Nephron progenitor cell (in vitro differentiated cells): Measurements from ENCODE around the gene SH2D3C.

Experiments used
- DNase-seq: peaks from one replicate; pipeline ENCODE4 v3.0.0; 2021
- H3K27ac Mint-ChIP-seq: 2 replicates; pipeline ENCODE4 v1.8.0; 2021; ENCODE audit warnings: mild to moderate bottlenecking, moderate library complexity, mixed read lengths
- H3K27me3 Mint-ChIP-seq: 2 replicates; pipeline ENCODE4 v1.8.0; 2021; ENCODE audit warnings: mild to moderate bottlenecking, low read depth, mixed read lengths; ENCODE audit not compliant: poor library complexity
- H3K36me3 Mint-ChIP-seq: 2 replicates; pipeline ENCODE4 v1.8.0; 2021; ENCODE audit warnings: low read depth, mixed read lengths
- H3K4me1 Mint-ChIP-seq: 2 replicates; pipeline ENCODE4 v1.8.0; 2021; ENCODE audit warnings: mixed read lengths
- H3K4me3 Mint-ChIP-seq: 2 replicates; pipeline ENCODE4 v1.8.0; 2021; ENCODE audit warnings: mild to moderate bottlenecking, moderate library complexity, mixed read lengths
- H3K9me3 Mint-ChIP-seq: 2 replicates; pipeline ENCODE4 v1.8.0; 2021; ENCODE audit warnings: mild to moderate bottlenecking, moderate library complexity, mixed read lengths
- TF ChIP-seq, protein P1 (sequence below): fragments of 200-600 bp; sonication (generic); IDR thresholded peaks from 2 replicates; pipeline ENCODE4 v1.5.0; 2021; ENCODE audit warnings: antibody characterized with exemption

Gene SH2D3C

DNA sequence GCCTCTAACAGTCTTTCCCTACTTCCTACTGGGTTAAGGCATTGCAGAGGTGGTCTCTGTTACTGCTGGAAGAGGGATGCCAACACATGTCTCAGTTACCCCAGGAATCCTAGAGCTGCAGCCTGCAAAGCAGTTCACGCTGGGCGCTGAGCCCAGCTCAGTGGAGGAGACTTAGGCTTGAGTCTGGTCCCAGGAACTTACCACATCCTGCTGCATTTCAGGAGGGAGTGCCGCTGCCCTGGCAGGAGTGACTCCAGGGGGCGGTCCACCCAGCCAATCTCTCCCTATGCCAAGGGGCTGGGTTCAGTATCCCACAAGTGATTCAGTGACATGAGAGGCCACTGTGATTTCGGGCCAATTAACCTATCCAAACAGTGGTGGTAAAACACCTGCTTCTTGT, 55.0 kb downstream of the SH2D3C start:
- TF ChIP-seq, protein P1, sequence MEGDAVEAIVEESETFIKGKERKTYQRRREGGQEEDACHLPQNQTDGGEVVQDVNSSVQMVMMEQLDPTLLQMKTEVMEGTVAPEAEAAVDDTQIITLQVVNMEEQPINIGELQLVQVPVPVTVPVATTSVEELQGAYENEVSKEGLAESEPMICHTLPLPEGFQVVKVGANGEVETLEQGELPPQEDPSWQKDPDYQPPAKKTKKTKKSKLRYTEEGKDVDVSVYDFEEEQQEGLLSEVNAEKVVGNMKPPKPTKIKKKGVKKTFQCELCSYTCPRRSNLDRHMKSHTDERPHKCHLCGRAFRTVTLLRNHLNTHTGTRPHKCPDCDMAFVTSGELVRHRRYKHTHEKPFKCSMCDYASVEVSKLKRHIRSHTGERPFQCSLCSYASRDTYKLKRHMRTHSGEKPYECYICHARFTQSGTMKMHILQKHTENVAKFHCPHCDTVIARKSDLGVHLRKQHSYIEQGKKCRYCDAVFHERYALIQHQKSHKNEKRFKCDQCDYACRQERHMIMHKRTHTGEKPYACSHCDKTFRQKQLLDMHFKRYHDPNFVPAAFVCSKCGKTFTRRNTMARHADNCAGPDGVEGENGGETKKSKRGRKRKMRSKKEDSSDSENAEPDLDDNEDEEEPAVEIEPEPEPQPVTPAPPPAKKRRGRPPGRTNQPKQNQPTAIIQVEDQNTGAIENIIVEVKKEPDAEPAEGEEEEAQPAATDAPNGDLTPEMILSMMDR, result no peak
- Mint-ChIP-seq H3K27me3 (peaks cover 24% of the 10 kb centered on the region), H3K4me3 (no peak overlapping the region), H3K27ac (no peak overlapping the region), H3K9me3 (no peaks in the 10 kb centered on the region), H3K4me1 (peaks cover 14% of the 10 kb centered on the region), H3K36me3 (no peaks in the 10 kb centered on the region)
- DNase-seq, result no peak

DNA sequence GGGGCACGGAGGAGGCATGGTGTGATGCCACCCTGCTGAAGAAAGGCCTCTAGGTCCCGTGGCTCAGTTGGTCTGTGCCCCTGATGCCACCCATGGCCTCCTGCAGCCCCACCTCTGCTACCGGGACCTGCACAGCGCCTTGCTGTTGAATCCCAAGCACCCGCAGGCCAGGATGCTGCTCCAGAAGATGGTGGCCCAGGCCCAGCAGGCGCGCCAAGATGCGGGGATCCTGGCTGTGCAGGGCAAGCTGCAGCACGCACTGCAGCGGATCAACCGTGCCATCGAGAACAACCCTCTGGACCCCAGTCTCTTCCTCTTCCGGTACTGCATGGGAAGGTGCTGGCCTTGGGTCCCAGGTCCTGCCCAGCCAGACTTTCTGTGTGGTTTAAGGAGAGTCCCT, 55.5 kb downstream of the SH2D3C start:
- no peak for DNase-seq
- no peaks in the 10 kb centered on the region for H3K9me3 Mint-ChIP-seq
- peaks cover 14% of the 10 kb centered on the region for H3K4me1 Mint-ChIP-seq
- no peak overlapping the region for H3K4me3 Mint-ChIP-seq
- no peak overlapping the region for H3K27ac Mint-ChIP-seq
- TF ChIP-seq, protein P1, result no peak
- no peaks in the 10 kb centered on the region for H3K36me3 Mint-ChIP-seq
- peaks cover 24% of the 10 kb centered on the region for H3K27me3 Mint-ChIP-seq

DNA sequence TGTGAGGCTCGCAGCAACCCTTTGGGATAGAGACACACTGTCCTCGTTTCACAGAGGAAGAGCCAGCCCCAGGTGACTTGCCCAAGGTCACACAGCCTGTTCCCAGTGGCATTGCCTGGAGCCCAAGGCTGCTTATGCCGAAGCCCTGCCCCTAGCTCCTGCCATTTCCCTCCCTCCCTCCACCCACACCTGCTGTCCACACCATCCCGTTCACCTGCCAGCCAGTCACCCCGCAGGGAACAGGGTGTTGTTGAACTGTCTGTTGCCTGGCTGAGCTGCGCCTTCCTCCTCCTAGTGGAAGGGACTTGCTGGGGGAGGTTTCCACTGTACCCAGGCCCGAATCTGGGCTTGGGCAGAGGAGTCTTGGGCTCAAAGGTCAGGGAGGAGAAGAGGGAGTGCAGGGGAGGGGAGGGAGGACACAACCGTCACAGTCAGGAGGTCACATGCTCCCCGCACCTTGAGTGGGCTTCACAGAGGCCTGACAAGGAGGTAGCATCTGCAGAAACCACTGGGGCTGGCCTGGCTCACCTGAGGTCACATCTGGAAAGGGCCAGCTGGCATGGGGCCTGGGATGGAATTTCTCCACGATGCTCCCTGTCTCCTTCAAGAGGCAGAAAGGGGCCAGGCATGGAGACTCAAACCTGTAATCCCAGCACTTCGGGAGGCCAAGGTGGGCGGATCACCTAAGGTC, 56.3 kb downstream of the SH2D3C start:
- no peaks in the 10 kb centered on the region for H3K36me3 Mint-ChIP-seq
- no peak overlapping the region for H3K27ac Mint-ChIP-seq
- peaks cover 14% of the 10 kb centered on the region for H3K4me1 Mint-ChIP-seq
- H3K27me3 Mint-ChIP-seq, result peaks cover 24% of the 10 kb centered on the region
- TF ChIP-seq, protein P1, result no peak
- H3K9me3 Mint-ChIP-seq, result no peaks in the 10 kb centered on the region
- DNase-seq, result no peak
- no peak overlapping the region for H3K4me3 Mint-ChIP-seq

DNA sequence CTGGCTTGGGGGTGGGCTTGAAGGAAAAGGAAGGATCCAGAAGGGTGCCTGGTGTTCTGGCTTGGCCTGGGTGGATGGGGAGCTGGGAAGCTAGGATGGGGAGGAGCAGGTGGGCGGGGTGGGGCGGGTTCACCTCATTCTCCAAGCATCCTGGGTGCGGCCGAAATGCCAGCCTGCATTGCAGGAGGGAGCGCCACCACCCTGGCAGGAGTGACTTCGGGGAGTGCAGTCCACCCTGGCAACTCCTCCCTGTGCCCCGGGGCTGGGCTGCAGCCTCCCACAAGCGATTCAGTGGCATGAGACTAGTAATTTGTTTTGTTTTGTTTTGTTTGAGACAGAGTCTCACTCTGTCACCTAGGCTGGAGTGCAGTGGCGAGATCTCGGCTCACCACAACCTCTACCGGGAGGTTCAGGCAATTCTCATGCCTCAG, 57.1 kb downstream of the SH2D3C start:
- Mint-ChIP-seq H3K36me3 (no peaks in the 10 kb centered on the region), H3K9me3 (no peaks in the 10 kb centered on the region), H3K4me3 (no peak overlapping the region), H3K27me3 (peaks cover 24% of the 10 kb centered on the region), H3K4me1 (peaks cover 14% of the 10 kb centered on the region), H3K27ac (no peak overlapping the region)
- DNase-seq, result no peak
- TF ChIP-seq, protein P1, result no peak

DNA sequence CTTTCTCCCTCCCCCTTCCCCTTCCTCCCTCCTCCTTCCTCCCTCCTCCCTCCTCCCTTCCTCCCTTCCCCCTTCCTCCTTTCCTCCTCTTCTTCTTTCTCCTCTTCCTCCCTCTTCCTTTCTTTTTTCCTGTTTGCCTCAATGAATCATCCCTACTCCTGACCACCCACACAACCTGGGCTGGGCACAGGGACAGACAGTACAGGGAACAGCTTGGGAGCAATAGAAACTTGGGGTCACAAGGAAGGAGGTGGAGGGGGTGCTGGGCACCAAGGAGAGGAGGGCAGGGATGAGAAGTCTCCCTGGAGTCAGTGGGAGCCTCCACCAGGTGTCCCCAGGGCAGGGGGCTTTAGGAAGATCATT, 57.6 kb downstream of the SH2D3C start:
- no peak for DNase-seq
- TF ChIP-seq, protein P1, result no peak
- no peaks in the 10 kb centered on the region for H3K36me3 Mint-ChIP-seq
- H3K9me3 Mint-ChIP-seq, result no peaks in the 10 kb centered on the region
- peaks cover 27% of the 10 kb centered on the region for H3K27me3 Mint-ChIP-seq
- no peak overlapping the region for H3K4me3 Mint-ChIP-seq
- no peak overlapping the region for H3K27ac Mint-ChIP-seq
- H3K4me1 Mint-ChIP-seq, result peaks cover 20% of the 10 kb centered on the region
